B cell (primary cell): ENCODE results near the gene KRT79. TPM values are rescaled to one million over a fixed set of nuclear protein-coding genes. Genes with fewer than 3 reads are reported as not detected.

ENCODE experiments used
- ATAC-seq: fragments of 200-7000 bp; cut with Tn5 transposase; one replicate; pipeline ENCODE4 v1.10.0; 2021; ENCODE audit warnings: low read depth, mild to moderate bottlenecking, moderate number of reproducible peaks, moderate library complexity
- CTCF ChIA-PET: fragments of 350-600 bp; sonication (Branson Sonifier 250); formaldehyde crosslinking; loops from one replicate; lab custom pipeline; 2021; ENCODE audit warnings: antibody characterized with exemption, inconsistent platforms; lab: Charles Lee
- POLR2A ChIA-PET: fragments of 350-600 bp; sonication (Branson Sonifier 250); formaldehyde crosslinking; loops from one replicate; lab custom pipeline; 2021; ENCODE audit warnings: antibody characterized with exemption; lab: Charles Lee
- DNase-seq: peaks from one replicate; pipeline ENCODE4 v3.0.0; 2013
- H2AFZ ChIP-seq: 2 replicates; pipeline ENCODE4 v1.6.1; 2012; ENCODE audit warnings: mild to moderate bottlenecking, low read depth, low read length; ENCODE audit not compliant: insufficient read depth, poor library complexity, severe bottlenecking
- H3K27ac ChIP-seq, 2 donors: 1 replicate in 1 of 2; 2 replicates in 1 of 2; pipeline ENCODE4 v1.5.1; 2012 to 2013; ENCODE audit warnings: low read length in 2 of 2, mild to moderate bottlenecking in 2 of 2, moderate library complexity in 1 of 2
- H3K27me3 ChIP-seq, 4 experiments: fragments of 200-600 bp in 1 of 4; sonication (generic) in 1 of 4; replicated peaks in 1 of 4; 1 replicate in 2 of 4; 2 replicates in 2 of 4; pipeline versions ENCODE4 v1.6.1 to v1.7.0; 2013 to 2016; ENCODE audit warnings: low read length in 3 of 4, mild to moderate bottlenecking in 2 of 4, mixed read lengths in 1 of 4, moderate library complexity in 1 of 4; ENCODE audit not compliant: insufficient read depth in 4 of 4, control insufficient read depth in 3 of 4; ENCODE audit errors: control extremely low read depth in 1 of 4
- H3K36me3 ChIP-seq, 2 experiments: replicated peaks in 1 of 2; 1 replicate in 1 of 2; 2 replicates in 1 of 2; pipeline versions ENCODE4 v1.6.1 to v1.7.1; 2013; ENCODE audit warnings: low read length in 1 of 2; ENCODE audit not compliant: insufficient read depth in 2 of 2, control insufficient read depth in 1 of 2; ENCODE audit errors: control extremely low read depth in 1 of 2, extremely low read depth in 1 of 2
- H3K4me1 ChIP-seq, 2 donors: fragments of 200-600 bp in 1 of 2; sonication (generic) in 1 of 2; 1 replicate in 1 of 2; 2 replicates in 1 of 2; pipeline versions ENCODE4 v1.5.1 to v1.6.1; 2013 to 2017; ENCODE audit warnings: low read length in 2 of 2; ENCODE audit not compliant: control insufficient read depth in 2 of 2, insufficient read depth in 2 of 2
- H3K4me2 ChIP-seq: replicated peaks from 2 replicates; pipeline ENCODE3; 2012; ENCODE audit warnings: mild to moderate bottlenecking, low read depth, low read length; ENCODE audit not compliant: poor library complexity, severe bottlenecking
- H3K4me3 ChIP-seq, 5 experiments: fragments of 200-600 bp in 1 of 5; sonication (generic) in 1 of 5; 1 replicate in 3 of 5; 2 replicates in 2 of 5; pipeline versions ENCODE4 v1.5.1 to v1.7.0; 2011 to 2016; ENCODE audit warnings: low read length in 4 of 5, mild to moderate bottlenecking in 4 of 5, low read depth in 2 of 5, control low read depth in 1 of 5, moderate library complexity in 1 of 5; ENCODE audit not compliant: insufficient read depth in 1 of 5; ENCODE audit errors: control extremely low read depth in 1 of 5, extremely low read depth in 1 of 5
- H3K79me2 ChIP-seq: fragments of 200-600 bp; sonication (generic); one replicate; pipeline ENCODE4 v1.6.0; 2016; ENCODE audit warnings: low read length; ENCODE audit not compliant: control insufficient read depth, insufficient read depth
- H3K9ac ChIP-seq: fragments of 200-600 bp; sonication (generic); 2 replicates; pipeline ENCODE4 v1.6.1; 2017; ENCODE audit warnings: mild to moderate bottlenecking, low read length, moderate library complexity
- H3K9me3 ChIP-seq, 3 donors: one replicate each; pipeline versions ENCODE4 v1.6.1 to v1.7.1; 2013; ENCODE audit warnings: low read length in 2 of 3; ENCODE audit not compliant: control insufficient read depth in 2 of 3, insufficient read depth in 1 of 3; ENCODE audit errors: control extremely low read depth in 1 of 3
- H4K20me1 ChIP-seq: 2 replicates; pipeline ENCODE4 v1.6.0; 2012; ENCODE audit warnings: mild to moderate bottlenecking, low read length; ENCODE audit not compliant: insufficient read depth, control insufficient read depth, poor library complexity, severe bottlenecking
- H3K27ac Mint-ChIP-seq: one replicate; pipeline ENCODE4 v1.8.0; 2021; ENCODE audit warnings: mixed read lengths
- H3K27me3 Mint-ChIP-seq: one replicate; pipeline ENCODE4 v1.8.0; 2021; ENCODE audit warnings: mixed read lengths
- H3K4me1 Mint-ChIP-seq: one replicate; pipeline ENCODE4 v1.8.0; 2021; ENCODE audit warnings: mixed read lengths
- H3K4me3 Mint-ChIP-seq: one replicate; pipeline ENCODE4 v1.8.0; 2021; ENCODE audit warnings: mixed read lengths
- H3K9me3 Mint-ChIP-seq: one replicate; pipeline ENCODE4 v1.8.0; 2022; ENCODE audit warnings: mixed read lengths; ENCODE audit not compliant: insufficient read depth
- EZH2 ChIP-seq: IDR thresholded peaks from 2 replicates; pipeline ENCODE4 v1.6.1; 2012; ENCODE audit warnings: borderline replicate concordance, low read depth, mild to moderate bottlenecking, moderate library complexity, low read length; ENCODE audit not compliant: insufficient read depth, poor library complexity, severe bottlenecking
- WGBS: methylation state at CpG from one replicate; pipeline ENCODE4 v1.1.5; 2013; ENCODE audit warnings: missing lambda C conversion rate; ENCODE audit not compliant: insufficient coverage; 5-methylcytosine and 5-hydroxymethylcytosine counted together
- intact Hi-C: fragments of 100-400 bp; cut with micrococcal nuclease; formaldehyde crosslinking; loops from one replicate; pipeline ENCODE4 v1.10.0; 2022
- polyA plus RNA-seq: library from polyadenylated mRNA; depleted of rRNA; stranded (reverse); fragments of >200 nt; gene quantifications from 2 replicates; pipeline ENCODE4 v1.2.3, GENCODE V29; 2012
- total RNA-seq, 2 donors: library from RNA; stranded (reverse); fragments of 120-200 nt in 1 of 2; gene quantifications; 1 replicate in 1 of 2; 2 replicates in 1 of 2; pipeline versions ENCODE4 v1.2.3 to v1.2.4, GENCODE V29; 2013 to 2022
- TF ChIP-seq, protein P1 (sequence below): fragments of 200-600 bp; IDR thresholded peaks from one replicate; pipeline ENCODE4 v1.8.0; 2022; ENCODE audit warnings: antibody characterized with exemption, mild to moderate bottlenecking

KRT79 gene
- total and polyA plus RNA-seq, 2 donors (not counting 1 experiment from before 2014, with no cell fraction given): not detected

DNA sequence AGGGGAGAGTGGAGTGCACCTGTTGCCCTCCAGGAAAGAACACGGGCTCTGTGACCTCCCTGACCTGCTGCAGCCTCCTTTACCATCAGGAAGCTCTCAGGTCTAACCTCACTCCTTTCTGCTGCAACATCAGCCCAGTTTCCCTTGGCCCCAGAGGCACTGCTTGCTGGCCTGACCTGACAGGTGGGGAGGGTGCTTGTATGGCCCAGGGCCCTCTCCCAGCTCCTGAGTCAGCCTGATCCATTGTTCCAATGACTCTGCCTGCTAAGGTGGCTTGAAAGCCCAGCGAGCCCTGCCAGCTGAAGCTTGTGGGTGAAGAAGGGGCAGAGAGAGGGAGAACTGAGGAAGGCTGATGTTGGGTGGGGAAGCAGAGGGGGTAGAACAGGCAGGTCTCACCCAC is 27.9 kb upstream of the KRT79 start:
- Mint-ChIP-seq H3K9me3 (no peaks in the 10 kb centered on the region), H3K4me1 (peaks cover 2% of the 10 kb centered on the region), H3K27ac (no peak overlapping the region), H3K27me3 (peaks cover 13% of the 10 kb centered on the region), H3K4me3 (no peak overlapping the region)
- no peak for DNase-seq
- Histone ChIP-seq H3K4me2 (no peak overlapping the region), H3K9ac (no peak overlapping the region), H3K27me3 (no peaks in the 10 kb centered on the region), H3K4me1 (peaks cover under 1 to 1% of the 10 kb centered on the region in 2 donors), H3K79me2 (no peaks in the 10 kb centered on the region), H3K4me3 (no peak overlapping the region), H3K9me3 (no peaks in the 10 kb centered on the region), H4K20me1 (no peaks in the 10 kb centered on the region), H3K27ac (no peak overlapping the region), H3K36me3 (no peaks in the 10 kb centered on the region), H2AFZ (no peak overlapping the region)
- WGBS: 82% methylated on average over 1 of the region's 2 CpGs
- no peak for ATAC-seq
- ChIA-PET POLR2A (no interaction called here), CTCF (no interaction called here)
- TF ChIP-seq EZH2: no peak
- TF ChIP-seq, protein P1, sequence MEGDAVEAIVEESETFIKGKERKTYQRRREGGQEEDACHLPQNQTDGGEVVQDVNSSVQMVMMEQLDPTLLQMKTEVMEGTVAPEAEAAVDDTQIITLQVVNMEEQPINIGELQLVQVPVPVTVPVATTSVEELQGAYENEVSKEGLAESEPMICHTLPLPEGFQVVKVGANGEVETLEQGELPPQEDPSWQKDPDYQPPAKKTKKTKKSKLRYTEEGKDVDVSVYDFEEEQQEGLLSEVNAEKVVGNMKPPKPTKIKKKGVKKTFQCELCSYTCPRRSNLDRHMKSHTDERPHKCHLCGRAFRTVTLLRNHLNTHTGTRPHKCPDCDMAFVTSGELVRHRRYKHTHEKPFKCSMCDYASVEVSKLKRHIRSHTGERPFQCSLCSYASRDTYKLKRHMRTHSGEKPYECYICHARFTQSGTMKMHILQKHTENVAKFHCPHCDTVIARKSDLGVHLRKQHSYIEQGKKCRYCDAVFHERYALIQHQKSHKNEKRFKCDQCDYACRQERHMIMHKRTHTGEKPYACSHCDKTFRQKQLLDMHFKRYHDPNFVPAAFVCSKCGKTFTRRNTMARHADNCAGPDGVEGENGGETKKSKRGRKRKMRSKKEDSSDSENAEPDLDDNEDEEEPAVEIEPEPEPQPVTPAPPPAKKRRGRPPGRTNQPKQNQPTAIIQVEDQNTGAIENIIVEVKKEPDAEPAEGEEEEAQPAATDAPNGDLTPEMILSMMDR: no peak
- intact Hi-C loops: no loop called here

DNA sequence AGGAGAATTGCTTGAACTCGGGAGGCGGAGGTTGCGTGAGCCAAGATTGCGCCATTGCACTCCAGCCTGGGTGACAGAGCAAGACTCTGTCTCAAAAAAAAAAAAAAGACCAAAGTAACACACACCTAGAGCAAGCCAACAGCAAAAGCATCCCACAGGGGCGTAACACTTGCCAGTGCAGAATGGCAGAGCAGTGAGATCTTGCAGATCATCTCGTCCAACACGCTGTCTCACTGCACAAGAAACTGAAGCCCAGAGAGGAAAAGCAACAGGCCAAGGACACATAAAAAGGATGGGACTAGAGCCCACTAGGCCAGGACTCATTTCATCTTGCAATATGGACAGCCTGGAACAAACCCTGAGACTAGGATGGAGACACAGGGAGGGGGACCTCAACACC is 27.4 kb upstream of the KRT79 start:
- no peak overlapping the region for H2AFZ ChIP-seq
- no peaks in the 10 kb centered on the region for H3K9me3 ChIP-seq
- no peaks in the 10 kb centered on the region for H3K79me2 ChIP-seq
- no peak overlapping the region for H3K4me2 ChIP-seq
- H3K27ac Mint-ChIP-seq: no peak overlapping the region
- ATAC-seq (no peak), DNase-seq (no peak)
- H3K27me3 ChIP-seq: peaks cover 0 to 2% (median 0%) of the 10 kb centered on the region in 4 experiments
- no peaks in the 10 kb centered on the region for H3K9me3 Mint-ChIP-seq
- H3K27ac ChIP-seq: no peak overlapping the region
- 98% methylated on average over 7 of the region's 7 CpGs for WGBS
- no peak overlapping the region for H3K9ac ChIP-seq
- no peaks in the 10 kb centered on the region for H3K4me1 ChIP-seq
- intact Hi-C loops: no loop called here
- ChIA-PET POLR2A (no interaction called here), CTCF (no interaction called here)
- no peak overlapping the region for H3K4me3 ChIP-seq
- no peaks in the 10 kb centered on the region for H3K4me1 Mint-ChIP-seq
- H3K4me3 Mint-ChIP-seq: no peak overlapping the region
- H3K36me3 ChIP-seq: no peaks in the 10 kb centered on the region
- no peaks in the 10 kb centered on the region for H4K20me1 ChIP-seq
- peaks cover 18% of the 10 kb centered on the region for H3K27me3 Mint-ChIP-seq
- TF ChIP-seq, protein P1: no peak
- TF ChIP-seq EZH2: no peak
